H1 (cell line): ENCODE data around the gene H2AZ1. TPM values are rescaled to one million over a fixed set of nuclear protein-coding genes. Genes with fewer than 3 reads are reported as not detected.

ENCODE experiments used
- CTCF ChIA-PET: fragments of 300-600 bp; sonication (Branson Sonifier 250); formaldehyde crosslinking; loops from one replicate; lab custom pipeline; 2021; ENCODE audit not compliant: partially characterized antibody; lab: Charles Lee
- POLR2A ChIA-PET: fragments of 300-600 bp; sonication (Branson Sonifier 250); formaldehyde crosslinking; loops from one replicate; lab custom pipeline; 2021; ENCODE audit warnings: inconsistent platforms; ENCODE audit not compliant: partially characterized antibody; lab: Charles Lee
- DNase-seq, 2 experiments: peaks; one replicate each; pipeline versions ENCODE4 v3.0.0 to v3.0.0-alpha.2; 2010 to 2022; ENCODE audit warnings: low spot score in 2 of 2, low read depth in 1 of 2, mixed read lengths in 1 of 2
- FAIRE-seq: peaks from 2 replicates; lab custom pipeline; 2011; peaks lifted over from hg19 to GRCh38; lab: Jason Lieb, UNC
- H2AFZ ChIP-seq: 2 replicates; pipeline ENCODE4 v1.8.1; 2012; ENCODE audit warnings: low read length, inconsistent platforms
- H2AK5ac ChIP-seq: 2 replicates; pipeline ENCODE4 v1.6.1; 2013; ENCODE audit warnings: low read depth, low read length
- H2BK120ac ChIP-seq: replicated peaks from 2 replicates; pipeline ENCODE3; 2013; ENCODE audit warnings: low read depth, low read length, inconsistent platforms
- H2BK12ac ChIP-seq: 2 replicates; pipeline ENCODE4 v1.6.1; 2013; ENCODE audit warnings: low read depth, low read length
- H2BK15ac ChIP-seq: 2 replicates; pipeline ENCODE4 v1.6.1; 2013; ENCODE audit warnings: low read length
- H2BK20ac ChIP-seq: 2 replicates; pipeline ENCODE4 v1.6.1; 2013; ENCODE audit warnings: low read length
- H2BK5ac ChIP-seq: 2 replicates; pipeline ENCODE4 v1.6.1; 2013; ENCODE audit warnings: low read depth, low read length
- H3K14ac ChIP-seq: 2 replicates; pipeline ENCODE4 v1.6.1; 2013; ENCODE audit warnings: inconsistent platforms; ENCODE audit not compliant: insufficient read length
- H3K18ac ChIP-seq: 2 replicates; pipeline ENCODE4 v1.6.1; 2013; ENCODE audit warnings: low read length; ENCODE audit errors: extremely low read depth
- H3K23ac ChIP-seq: 2 replicates; pipeline ENCODE4 v1.6.1; 2013; ENCODE audit warnings: inconsistent platforms; ENCODE audit not compliant: insufficient read length
- H3K23me2 ChIP-seq: 2 replicates; pipeline ENCODE4 v1.6.1; 2013; ENCODE audit warnings: low read depth, low read length
- H3K27ac ChIP-seq: 2 replicates; pipeline ENCODE4 v1.6.1; 2011; ENCODE audit warnings: low read depth, low read length, inconsistent platforms
- H3K27me3 ChIP-seq, 4 experiments: replicated peaks in 1 of 4; 1 replicate in 1 of 4; 2 replicates in 3 of 4; pipeline versions ENCODE4 v1.6.1 to v1.8.1; 2011 to 2013; ENCODE audit warnings: low read length in 3 of 4, mild to moderate bottlenecking in 3 of 4, inconsistent platforms in 2 of 4, mixed read lengths in 2 of 4, moderate library complexity in 1 of 4; ENCODE audit not compliant: control insufficient read depth in 3 of 4, insufficient read depth in 3 of 4; ENCODE audit errors: extremely low read depth in 1 of 4
- H3K36me3 ChIP-seq, 4 experiments: 2 replicates each; pipeline versions ENCODE4 v1.6.1 to v1.8.1; 2011 to 2013; ENCODE audit warnings: mild to moderate bottlenecking in 4 of 4, low read length in 3 of 4, moderate library complexity in 2 of 4, control low read depth in 1 of 4, inconsistent platforms in 1 of 4; ENCODE audit not compliant: insufficient read depth in 4 of 4, control insufficient read depth in 2 of 4
- H3K4ac ChIP-seq: replicated peaks from 2 replicates; pipeline ENCODE3; 2013; ENCODE audit warnings: low read length, low read depth, mixed read lengths, inconsistent platforms; ENCODE audit not compliant: insufficient read length
- H3K4me1 ChIP-seq, 4 experiments: replicated peaks in 1 of 4; 1 replicate in 1 of 4; 2 replicates in 3 of 4; pipeline versions ENCODE4 v1.6.1 to v1.8.1; 2011 to 2013; ENCODE audit warnings: low read length in 3 of 4, inconsistent platforms in 2 of 4, mixed read lengths in 1 of 4; ENCODE audit not compliant: insufficient read depth in 4 of 4, control insufficient read depth in 3 of 4
- H3K4me2 ChIP-seq, 2 experiments: 2 replicates each; pipeline versions ENCODE4 v1.6.1 to v1.8.1; 2011 to 2013; ENCODE audit warnings: low read depth in 2 of 2, low read length in 2 of 2, control low read depth in 1 of 2, inconsistent platforms in 1 of 2, mild to moderate bottlenecking in 1 of 2; ENCODE audit not compliant: insufficient read depth in 1 of 2
- H3K4me3 ChIP-seq, 4 experiments: fragments of 200-600, 300-600 bp in 1 of 4; sonication (generic), shearing (Covaris generic), sonication (Bioruptor Twin) in 1 of 4; 2 replicates each; pipeline versions ENCODE4 v1.5.1 to v1.8.1; 2011 to 2016; ENCODE audit warnings: low read length in 4 of 4, low read depth in 3 of 4, control low read depth in 2 of 4, inconsistent platforms in 2 of 4, mild to moderate bottlenecking in 2 of 4, mixed read lengths in 1 of 4, moderate library complexity in 1 of 4; ENCODE audit not compliant: insufficient read depth in 2 of 4; ENCODE audit errors: extremely low read depth in 1 of 4
- H3K56ac ChIP-seq: replicated peaks from 2 replicates; pipeline ENCODE3; 2013; ENCODE audit warnings: low read depth, mild to moderate bottlenecking, mixed read lengths, low read length, inconsistent platforms; ENCODE audit not compliant: insufficient read length
- H3K79me1 ChIP-seq: 2 replicates; pipeline ENCODE4 v1.6.1; 2013; ENCODE audit warnings: low read depth, low read length, control low read depth
- H3K79me2 ChIP-seq, 2 experiments: 2 replicates each; pipeline versions ENCODE4 v1.6.1 to v1.8.1; 2012 to 2013; ENCODE audit warnings: low read length in 2 of 2, mild to moderate bottlenecking in 2 of 2, inconsistent platforms in 1 of 2; ENCODE audit not compliant: insufficient read depth in 2 of 2, control insufficient read depth in 1 of 2
- H3K9ac ChIP-seq, 4 experiments: replicated peaks in 1 of 4; 1 replicate in 1 of 4; 2 replicates in 3 of 4; pipeline versions ENCODE4 v1.6.1 to v1.8.1; 2011 to 2013; ENCODE audit warnings: low read depth in 3 of 4, low read length in 3 of 4, control low read depth in 2 of 4, mild to moderate bottlenecking in 2 of 4, moderate library complexity in 2 of 4, inconsistent platforms in 1 of 4; ENCODE audit errors: extremely low read depth in 1 of 4
- H3K9me3 ChIP-seq, 2 experiments: 2 replicates each; pipeline versions ENCODE4 v1.6.1 to v1.8.1; 2012 to 2013; ENCODE audit warnings: mild to moderate bottlenecking in 2 of 2, moderate library complexity in 2 of 2, control low read depth in 1 of 2, inconsistent platforms in 1 of 2, low read depth in 1 of 2, low read length in 1 of 2, mixed read lengths in 1 of 2; ENCODE audit not compliant: insufficient read depth in 2 of 2
- H4K20me1 ChIP-seq, 2 experiments: replicated peaks in 1 of 2; 2 replicates each; pipeline versions ENCODE3 to v1.8.1; 2011 to 2013; ENCODE audit warnings: inconsistent platforms in 2 of 2, low read length in 2 of 2, mild to moderate bottlenecking in 1 of 2; ENCODE audit not compliant: insufficient read depth in 2 of 2, control insufficient read depth in 1 of 2
- H4K5ac ChIP-seq: 2 replicates; pipeline ENCODE4 v1.6.1; 2013; ENCODE audit warnings: low read length, low read depth, mixed read lengths, inconsistent platforms; ENCODE audit not compliant: insufficient read length
- H4K8ac ChIP-seq: 2 replicates; pipeline ENCODE4 v1.8.0; 2013; ENCODE audit warnings: mild to moderate bottlenecking, moderate library complexity, low read length, inconsistent platforms; ENCODE audit not compliant: insufficient read depth; ENCODE audit errors: extremely low read depth
- H4K91ac ChIP-seq: replicated peaks from 2 replicates; pipeline ENCODE3; 2013; ENCODE audit warnings: low read length, mixed read lengths, inconsistent platforms; ENCODE audit not compliant: insufficient read length
- BRCA1 ChIP-seq: IDR thresholded peaks from 2 replicates; pipeline ENCODE4 v1.6.1; 2012; ENCODE audit warnings: low read depth, low read length, improper control_type of control experiment
- CHD1 ChIP-seq: IDR thresholded peaks from 2 replicates; pipeline ENCODE4 v1.6.1; 2012; ENCODE audit warnings: low read depth, low read length, improper control_type of control experiment
- JUND ChIP-seq: IDR thresholded peaks from 2 replicates; pipeline ENCODE4 v1.6.1; 2011; ENCODE audit warnings: mild to moderate bottlenecking, improper control_type of control experiment, low read length
- MAFK ChIP-seq: IDR thresholded peaks from 2 replicates; pipeline ENCODE4 v1.6.1; 2012; ENCODE audit warnings: low read depth, mild to moderate bottlenecking, improper control_type of control experiment, low read length
- PHF8 ChIP-seq: fragments of 200-600 bp; sonication (generic); conservative IDR thresholded peaks from 2 replicates; pipeline ENCODE4 v1.7.1; 2012; ENCODE audit warnings: low read depth, mild to moderate bottlenecking, inconsistent platforms, low read length, moderate library complexity
- RAD21 ChIP-seq, 2 experiments: IDR thresholded peaks in 1 of 2; conservative IDR thresholded peaks in 1 of 2; 2 replicates each; pipeline ENCODE4 v1.6.1; 2011; ENCODE audit warnings: low read depth in 2 of 2, low read length in 2 of 2, improper control_type of control experiment in 1 of 2, inconsistent platforms in 1 of 2, mild to moderate bottlenecking in 1 of 2, moderate library complexity in 1 of 2
- SIX5 ChIP-seq: IDR thresholded peaks from 2 replicates; pipeline ENCODE4 v1.6.1; 2011; ENCODE audit warnings: mild to moderate bottlenecking, low read depth, low read length
- TBP ChIP-seq: IDR thresholded peaks from 2 replicates; pipeline ENCODE4 v1.6.1; 2011; ENCODE audit warnings: low read depth, low read length, improper control_type of control experiment
- YY1 ChIP-seq: IDR thresholded peaks from 2 replicates; pipeline ENCODE4 v1.6.1; 2011; ENCODE audit warnings: low read depth, mild to moderate bottlenecking, low read length
- WGBS, 2 experiments: shearing (Covaris generic) in 1 of 2; methylation state at CpG; one replicate each; pipeline versions ENCODE4 v1.1.6 to v1.1.7; 2013 to 2015; ENCODE audit warnings: low lambda C conversion rate in 2 of 2, mixed read lengths in 2 of 2, inconsistent platforms in 1 of 2, low coverage in 1 of 2, missing lambda C conversion rate in 1 of 2; ENCODE audit not compliant: insufficient replicate concordance in 2 of 2, insufficient coverage in 1 of 2, insufficient read length in 1 of 2; ENCODE audit errors: extremely low coverage in 1 of 2, missing lambda C conversion rate in 1 of 2; 5-methylcytosine and 5-hydroxymethylcytosine counted together
- polyA plus RNA-seq, 7 experiments: library from polyadenylated mRNA; depleted of rRNA in 3 of 7; stranded (reverse) in 5 of 7; unstranded in 2 of 7; fragments of >200 nt in 5 of 7; fragments of 200-250 nt in 2 of 7; gene quantifications; 1 replicate in 5 of 7; 2 replicates in 1 of 7; 4 replicates in 1 of 7; pipeline versions ENCODE4 v1.2.1 to v1.2.3, GENCODE V29; 2011 to 2013; ENCODE audit warnings: missing spikeins in 2 of 7, mixed read lengths in 2 of 7
- total RNA-seq: library from RNA; stranded (reverse); fragmentation: NEBNext Ultra II Directional; extraction: Animal tissue kit (Norgen Biotek cat#: 25700); gene quantifications from 2 replicates; pipeline ENCODE4 v1.2.1, GENCODE V29; 2021

The H2AZ1 gene
- total and polyA plus RNA-seq, 2 of the 8 experiments (the other 6 are each of a cell fraction or from before 2014, with no cell fraction given), result 831 to 898 TPM

DNA sequence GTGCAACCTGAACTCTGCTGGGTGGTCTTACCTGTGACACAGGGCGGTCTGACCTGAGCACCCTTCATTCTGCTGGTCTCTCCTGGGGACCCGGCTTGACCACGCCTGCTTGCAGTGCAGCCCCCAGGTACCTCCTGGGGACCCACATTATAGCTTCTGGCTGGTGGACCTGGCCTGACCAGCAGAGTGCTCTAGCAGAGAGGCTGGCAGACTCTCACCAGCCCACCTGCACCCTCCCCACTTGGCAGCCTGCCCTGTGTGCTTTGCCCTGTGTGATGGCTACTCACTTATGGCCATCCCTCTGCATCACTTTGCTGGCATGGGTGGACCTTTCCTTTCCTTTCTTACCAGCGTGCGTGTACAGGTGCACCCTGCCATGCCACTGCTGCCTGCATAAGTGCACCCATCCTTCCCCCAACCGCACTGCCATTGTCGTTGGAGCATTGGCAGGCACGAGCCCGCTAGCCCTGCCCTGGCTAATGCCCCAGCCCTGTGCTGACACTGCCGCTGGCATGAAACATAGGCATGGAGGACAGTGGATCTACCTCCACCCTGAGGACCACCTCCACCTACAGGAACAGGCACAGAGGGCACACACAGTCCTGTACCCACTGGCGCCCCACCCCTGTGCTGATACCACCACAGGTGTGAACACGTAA lies 21.5 kb upstream of the H2AZ1 start:
- Histone ChIP-seq H3K4me1 (no peaks in the 10 kb centered on the region), H3K27ac (no peak overlapping the region), H3K9ac (no peak overlapping the region), H3K18ac (no peak overlapping the region), H3K23me2 (no peaks in the 10 kb centered on the region), H3K79me1 (no peaks in the 10 kb centered on the region), H3K14ac (no peak overlapping the region), H3K36me3 (no peaks in the 10 kb centered on the region), H3K23ac (no peak overlapping the region), H3K79me2 (no peaks in the 10 kb centered on the region), H3K56ac (no peak overlapping the region), H2BK120ac (no peak overlapping the region), H4K5ac (no peak overlapping the region), H2BK20ac (no peak overlapping the region), H3K27me3 (no peaks in the 10 kb centered on the region), H2BK5ac (no peak overlapping the region), H4K8ac (peak overlapping the region; percentile 25), H2BK12ac (no peak overlapping the region), H4K91ac (no peak overlapping the region), H4K20me1 (no peaks in the 10 kb centered on the region), H3K9me3 (no peaks in the 10 kb centered on the region), H3K4ac (no peak overlapping the region), H3K4me2 (no peak overlapping the region), H2AK5ac (no peak overlapping the region), H2BK15ac (no peak overlapping the region), H2AFZ (no peak overlapping the region), H3K4me3 (no peak overlapping the region)
- TF ChIP-seq YY1 (no peak), BRCA1 (no peak), RAD21 (IDR thresholded peaks at IDR 0.05 in 1 of 2, conservative IDR thresholded peaks at IDR 0.05 in 1 of 2; ENCODE audit: low read depth in 2 of 2, low read length in 2 of 2) (no peak), SIX5 (no peak), PHF8 (no peak), JUND (no peak), TBP (no peak), MAFK (no peak), CHD1 (no peak)
- CTCF ChIA-PET, result no interaction called here
- POLR2A ChIA-PET, result interaction anchor here (1.0 kb wide), 1 partner anchor 23 kb away, joined by 3 read pairs; no protein-coding TSS in a partner anchor
- 93% methylated on average over 11 of the region's 12 CpGs; no CpG with 5 or more reads in 1 of the 2 experiments for WGBS, 2 experiments
- no peak for FAIRE-seq
- DNase-seq, result no peak
